K562 (cell line): ENCODE measurements around the gene FKBP9. TPM values are rescaled to one million over a fixed set of nuclear protein-coding genes. Genes with fewer than 3 reads are reported as not detected.

Source experiments
- EHMT2 ChIP-seq: fragments of 450-650 bp; IDR thresholded peaks from 2 replicates; pipeline ENCODE4 v1.6.1; 2018; ENCODE audit warnings: antibody characterized with exemption
- HNRNPH1 ChIP-seq: fragments of 200-400 bp; formaldehyde crosslinking; optimal IDR thresholded peaks from 2 replicates; pipeline ENCODE3; 2017; ENCODE audit warnings: low read depth, mild to moderate bottlenecking, low read length, moderate library complexity
- JUN ChIP-seq, 2 experiments: sonication (generic) in 1 of 2; formaldehyde crosslinking in 1 of 2; IDR thresholded peaks; 2 replicates each; pipeline versions ENCODE4 v1.6.1 to v1.8.0; 2012 to 2022; ENCODE audit warnings: borderline replicate concordance in 2 of 2, mild to moderate bottlenecking in 2 of 2, improper control_type of control experiment in 1 of 2, low read depth in 1 of 2, low read length in 1 of 2, missing genetic modification reagents in 1 of 2
- NFRKB ChIP-seq: fragments of 450-650 bp; IDR thresholded peaks from 2 replicates; pipeline ENCODE4 v1.6.1; 2016; ENCODE audit warnings: low read depth
- PCBP2 ChIP-seq: fragments of 200-400 bp; formaldehyde crosslinking; IDR thresholded peaks from 2 replicates; pipeline ENCODE4 v1.6.1; 2018; ENCODE audit warnings: low read length, low read depth, mild to moderate bottlenecking, moderate library complexity; ENCODE audit not compliant: poor library complexity, severe bottlenecking
- SMARCE1 ChIP-seq: fragments of 450-650 bp; IDR thresholded peaks from 2 replicates; pipeline ENCODE4 v1.7.1; 2016; ENCODE audit warnings: mild to moderate bottlenecking
- XRCC3 ChIP-seq: fragments of 450-650 bp; IDR thresholded peaks from 2 replicates; pipeline ENCODE4 v1.6.1; 2017; ENCODE audit warnings: mild to moderate bottlenecking, moderate library complexity
- ZNF121 ChIP-seq: sonication (generic); formaldehyde crosslinking; conservative IDR thresholded peaks from 2 replicates; pipeline ENCODE4 v1.8.0; 2022; ENCODE audit warnings: missing genetic modification reagents
- polyA plus RNA-seq, 8 experiments: library from polyadenylated mRNA; depleted of rRNA in 4 of 8; stranded (reverse) in 5 of 8; unstranded in 3 of 8; fragments of >200 nt; fragmentation: Nextera tagmentation in 2 of 8; fragmentation: Illumina TruSeq in 1 of 8; extraction: Ambion mirVana in 2 of 8; extraction: Trizol in 1 of 8; gene quantifications; 2 replicates each; pipeline versions ENCODE4 v1.2.1 to v1.2.3, GENCODE V29; 2011 to 2014; ENCODE audit warnings: inconsistent platforms in 1 of 8, missing spikeins in 1 of 8
- total RNA-seq, 7 experiments: library from RNA; depleted of rRNA in 6 of 7; stranded (reverse); fragments of >200 nt in 6 of 7; fragmentation: Illumina TruSeq in 2 of 7; extraction: Trizol in 2 of 7; gene quantifications; 2 replicates each; pipeline versions ENCODE4 v1.2.1 to v1.2.3, GENCODE V29; 2011 to 2021; ENCODE audit warnings: low replicate concordance in 1 of 7
- TF ChIP-seq, protein P1 (sequence below): fragments of 150-350 bp; conservative IDR thresholded peaks from 2 replicates; pipeline ENCODE4 v1.6.1; 2014; ENCODE audit warnings: low read length
- TF ChIP-seq, protein P2 (sequence below): fragments of 450-650 bp; formaldehyde crosslinking; IDR thresholded peaks from 2 replicates; pipeline ENCODE4 v1.4.0; 2020; ENCODE audit warnings: mild to moderate bottlenecking, moderate library complexity
- TF ChIP-seq, protein P3 (sequence below): fragments of 450-650 bp; IDR thresholded peaks from 2 replicates; pipeline ENCODE4 v1.7.1; 2018; ENCODE audit warnings: mild to moderate bottlenecking, low read depth; ENCODE audit not compliant: partially characterized antibody
- TF ChIP-seq, protein P4 (sequence below): fragments of 250-450 bp; sonication (Bioruptor Pico); IDR thresholded peaks from 2 replicates; pipeline ENCODE4 v1.8.0; 2021; ENCODE audit warnings: mild to moderate bottlenecking, moderate library complexity
- TF ChIP-seq, protein P5 (sequence below): sonication (generic); formaldehyde crosslinking; IDR thresholded peaks from 2 replicates; pipeline ENCODE4 v1.8.0; 2022; ENCODE audit warnings: mild to moderate bottlenecking, low read depth, missing genetic modification reagents
- TF ChIP-seq, protein P6 (sequence below): fragments of 450-650 bp; IDR thresholded peaks from 2 replicates; pipeline ENCODE4 v1.6.1; 2016; ENCODE audit warnings: missing biosample characterization, missing genetic modification characterization

The FKBP9 gene
- total and polyA plus RNA-seq, 9 of the 15 experiments (the other 6 are each of a cell fraction or from before 2014, with no cell fraction given): 5.9 to 23.7 (median 15.8) TPM

DNA sequence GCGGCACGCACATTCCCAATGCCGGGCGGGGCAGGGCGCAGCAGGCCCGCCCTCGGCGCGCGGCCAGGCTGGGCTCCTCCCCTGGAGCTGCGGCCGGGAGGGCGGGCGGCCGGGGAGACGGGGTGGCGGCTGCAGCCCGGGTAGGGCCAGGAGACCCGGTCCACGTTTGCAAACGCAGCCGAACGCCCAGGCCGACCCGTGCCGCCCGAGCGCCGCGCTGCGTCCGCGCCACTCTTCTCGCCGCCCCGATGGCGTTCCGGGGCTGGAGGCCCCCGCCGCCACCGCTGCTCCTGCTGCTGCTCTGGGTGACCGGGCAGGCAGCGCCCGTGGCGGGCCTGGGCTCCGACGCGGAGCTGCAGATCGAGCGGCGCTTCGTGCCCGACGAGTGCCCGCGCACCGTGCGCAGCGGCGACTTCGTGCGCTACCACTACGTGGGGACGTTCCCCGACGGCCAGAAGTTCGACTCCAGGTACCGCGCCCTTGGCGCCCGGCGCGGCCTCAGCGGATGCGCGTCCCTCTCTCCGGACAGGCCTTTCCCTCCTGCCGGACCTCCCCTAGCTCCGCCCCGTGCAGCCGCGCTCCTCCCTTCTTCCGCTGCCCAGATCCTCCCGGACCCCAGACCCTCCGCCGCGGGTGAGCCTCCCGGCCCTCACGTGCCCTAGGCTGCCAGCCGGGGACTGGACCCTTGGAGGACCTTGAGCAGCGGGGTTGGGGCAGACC, at the start of gene FKBP9 (continued):
- TF ChIP-seq, protein P1, sequence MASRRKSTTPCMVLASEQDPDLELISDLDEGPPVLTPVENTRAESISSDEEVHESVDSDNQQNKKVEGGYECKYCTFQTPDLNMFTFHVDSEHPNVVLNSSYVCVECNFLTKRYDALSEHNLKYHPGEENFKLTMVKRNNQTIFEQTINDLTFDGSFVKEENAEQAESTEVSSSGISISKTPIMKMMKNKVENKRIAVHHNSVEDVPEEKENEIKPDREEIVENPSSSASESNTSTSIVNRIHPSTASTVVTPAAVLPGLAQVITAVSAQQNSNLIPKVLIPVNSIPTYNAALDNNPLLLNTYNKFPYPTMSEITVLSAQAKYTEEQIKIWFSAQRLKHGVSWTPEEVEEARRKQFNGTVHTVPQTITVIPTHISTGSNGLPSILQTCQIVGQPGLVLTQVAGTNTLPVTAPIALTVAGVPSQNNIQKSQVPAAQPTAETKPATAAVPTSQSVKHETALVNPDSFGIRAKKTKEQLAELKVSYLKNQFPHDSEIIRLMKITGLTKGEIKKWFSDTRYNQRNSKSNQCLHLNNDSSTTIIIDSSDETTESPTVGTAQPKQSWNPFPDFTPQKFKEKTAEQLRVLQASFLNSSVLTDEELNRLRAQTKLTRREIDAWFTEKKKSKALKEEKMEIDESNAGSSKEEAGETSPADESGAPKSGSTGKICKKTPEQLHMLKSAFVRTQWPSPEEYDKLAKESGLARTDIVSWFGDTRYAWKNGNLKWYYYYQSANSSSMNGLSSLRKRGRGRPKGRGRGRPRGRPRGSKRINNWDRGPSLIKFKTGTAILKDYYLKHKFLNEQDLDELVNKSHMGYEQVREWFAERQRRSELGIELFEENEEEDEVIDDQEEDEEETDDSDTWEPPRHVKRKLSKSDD: no peak
- TF ChIP-seq, protein P2, sequence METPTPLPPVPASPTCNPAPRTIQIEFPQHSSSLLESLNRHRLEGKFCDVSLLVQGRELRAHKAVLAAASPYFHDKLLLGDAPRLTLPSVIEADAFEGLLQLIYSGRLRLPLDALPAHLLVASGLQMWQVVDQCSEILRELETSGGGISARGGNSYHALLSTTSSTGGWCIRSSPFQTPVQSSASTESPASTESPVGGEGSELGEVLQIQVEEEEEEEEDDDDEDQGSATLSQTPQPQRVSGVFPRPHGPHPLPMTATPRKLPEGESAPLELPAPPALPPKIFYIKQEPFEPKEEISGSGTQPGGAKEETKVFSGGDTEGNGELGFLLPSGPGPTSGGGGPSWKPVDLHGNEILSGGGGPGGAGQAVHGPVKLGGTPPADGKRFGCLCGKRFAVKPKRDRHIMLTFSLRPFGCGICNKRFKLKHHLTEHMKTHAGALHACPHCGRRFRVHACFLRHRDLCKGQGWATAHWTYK (CRISPR knock-in tag): peak; percentile 75
- TF ChIP-seq XRCC3 (no peak), SMARCE1 (no peak), JUN (IDR thresholded peaks at IDR 0.05; ENCODE audit: borderline replicate concordance, low read depth, low read length) (no peak), JUN (CRISPR knock-in tag; IDR thresholded peaks at IDR 0.05; ENCODE audit: borderline replicate concordance) (no peak; the same call in 1 of the 2 replicates), NFRKB (no peak), PCBP2 (no peak), HNRNPH1 (no peak), EHMT2 (no peak), ZNF121 (no peak)
- TF ChIP-seq, protein P3, sequence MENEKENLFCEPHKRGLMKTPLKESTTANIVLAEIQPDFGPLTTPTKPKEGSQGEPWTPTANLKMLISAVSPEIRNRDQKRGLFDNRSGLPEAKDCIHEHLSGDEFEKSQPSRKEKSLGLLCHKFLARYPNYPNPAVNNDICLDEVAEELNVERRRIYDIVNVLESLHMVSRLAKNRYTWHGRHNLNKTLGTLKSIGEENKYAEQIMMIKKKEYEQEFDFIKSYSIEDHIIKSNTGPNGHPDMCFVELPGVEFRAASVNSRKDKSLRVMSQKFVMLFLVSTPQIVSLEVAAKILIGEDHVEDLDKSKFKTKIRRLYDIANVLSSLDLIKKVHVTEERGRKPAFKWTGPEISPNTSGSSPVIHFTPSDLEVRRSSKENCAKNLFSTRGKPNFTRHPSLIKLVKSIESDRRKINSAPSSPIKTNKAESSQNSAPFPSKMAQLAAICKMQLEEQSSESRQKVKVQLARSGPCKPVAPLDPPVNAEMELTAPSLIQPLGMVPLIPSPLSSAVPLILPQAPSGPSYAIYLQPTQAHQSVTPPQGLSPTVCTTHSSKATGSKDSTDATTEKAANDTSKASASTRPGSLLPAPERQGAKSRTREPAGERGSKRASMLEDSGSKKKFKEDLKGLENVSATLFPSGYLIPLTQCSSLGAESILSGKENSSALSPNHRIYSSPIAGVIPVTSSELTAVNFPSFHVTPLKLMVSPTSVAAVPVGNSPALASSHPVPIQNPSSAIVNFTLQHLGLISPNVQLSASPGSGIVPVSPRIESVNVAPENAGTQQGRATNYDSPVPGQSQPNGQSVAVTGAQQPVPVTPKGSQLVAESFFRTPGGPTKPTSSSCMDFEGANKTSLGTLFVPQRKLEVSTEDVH: no peak
- TF ChIP-seq, protein P4, sequence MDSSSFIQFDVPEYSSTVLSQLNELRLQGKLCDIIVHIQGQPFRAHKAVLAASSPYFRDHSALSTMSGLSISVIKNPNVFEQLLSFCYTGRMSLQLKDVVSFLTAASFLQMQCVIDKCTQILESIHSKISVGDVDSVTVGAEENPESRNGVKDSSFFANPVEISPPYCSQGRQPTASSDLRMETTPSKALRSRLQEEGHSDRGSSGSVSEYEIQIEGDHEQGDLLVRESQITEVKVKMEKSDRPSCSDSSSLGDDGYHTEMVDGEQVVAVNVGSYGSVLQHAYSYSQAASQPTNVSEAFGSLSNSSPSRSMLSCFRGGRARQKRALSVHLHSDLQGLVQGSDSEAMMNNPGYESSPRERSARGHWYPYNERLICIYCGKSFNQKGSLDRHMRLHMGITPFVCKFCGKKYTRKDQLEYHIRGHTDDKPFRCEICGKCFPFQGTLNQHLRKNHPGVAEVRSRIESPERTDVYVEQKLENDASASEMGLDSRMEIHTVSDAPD (CRISPR knock-in tag): no peak
- TF ChIP-seq, protein P5, sequence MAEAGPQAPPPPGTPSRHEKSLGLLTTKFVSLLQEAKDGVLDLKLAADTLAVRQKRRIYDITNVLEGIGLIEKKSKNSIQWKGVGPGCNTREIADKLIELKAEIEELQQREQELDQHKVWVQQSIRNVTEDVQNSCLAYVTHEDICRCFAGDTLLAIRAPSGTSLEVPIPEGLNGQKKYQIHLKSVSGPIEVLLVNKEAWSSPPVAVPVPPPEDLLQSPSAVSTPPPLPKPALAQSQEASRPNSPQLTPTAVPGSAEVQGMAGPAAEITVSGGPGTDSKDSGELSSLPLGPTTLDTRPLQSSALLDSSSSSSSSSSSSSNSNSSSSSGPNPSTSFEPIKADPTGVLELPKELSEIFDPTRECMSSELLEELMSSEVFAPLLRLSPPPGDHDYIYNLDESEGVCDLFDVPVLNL (CRISPR knock-in tag): peak; percentile 47; the same call in 1 of the 2 replicates
- TF ChIP-seq, protein P6, sequence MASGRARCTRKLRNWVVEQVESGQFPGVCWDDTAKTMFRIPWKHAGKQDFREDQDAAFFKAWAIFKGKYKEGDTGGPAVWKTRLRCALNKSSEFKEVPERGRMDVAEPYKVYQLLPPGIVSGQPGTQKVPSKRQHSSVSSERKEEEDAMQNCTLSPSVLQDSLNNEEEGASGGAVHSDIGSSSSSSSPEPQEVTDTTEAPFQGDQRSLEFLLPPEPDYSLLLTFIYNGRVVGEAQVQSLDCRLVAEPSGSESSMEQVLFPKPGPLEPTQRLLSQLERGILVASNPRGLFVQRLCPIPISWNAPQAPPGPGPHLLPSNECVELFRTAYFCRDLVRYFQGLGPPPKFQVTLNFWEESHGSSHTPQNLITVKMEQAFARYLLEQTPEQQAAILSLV (tag): no peak
